Naive thymus-derived CD4-positive, alpha-beta T cell (primary cell): ENCODE measurements around the gene UBE2QL1. TPM values are rescaled to one million over a fixed set of nuclear protein-coding genes. Genes with fewer than 3 reads are reported as not detected.
A peak's percentile ranks its signal among the peaks of the same experiment; 100 is the strongest.

Experiments
- ATAC-seq: fragments of 150-1000 bp; cut with Tn5 transposase; 2 replicates; pipeline ENCODE4 v1.10.0; 2021; ENCODE audit warnings: mild to moderate bottlenecking, moderate library complexity
- CTCF ChIA-PET: fragments of 350-600 bp; sonication (Branson Sonifier 250); formaldehyde crosslinking; loops from one replicate; lab custom pipeline; 2021; ENCODE audit warnings: antibody characterized with exemption; lab: Charles Lee
- POLR2A ChIA-PET: fragments of 350-600 bp; sonication (Branson Sonifier 250); formaldehyde crosslinking; loops from one replicate; lab custom pipeline; 2021; ENCODE audit warnings: antibody characterized with exemption, inconsistent platforms; lab: Charles Lee
- DNase-seq, 9 donors: peaks; one replicate each; pipeline versions ENCODE4 v3.0.0 to v3.0.0-alpha.2; 2020 to 2022; ENCODE audit warnings: mixed read lengths in 1 of 9
- H3K27ac ChIP-seq: one replicate; pipeline ENCODE4 v1.7.0; 2013; ENCODE audit warnings: mild to moderate bottlenecking, low read depth, low read length, moderate library complexity
- H3K27me3 ChIP-seq, 2 donors: one replicate each; pipeline ENCODE4 v1.7.0; 2013; ENCODE audit warnings: low read length in 2 of 2, mild to moderate bottlenecking in 2 of 2, moderate library complexity in 2 of 2; ENCODE audit not compliant: control insufficient read depth in 2 of 2, insufficient read depth in 2 of 2
- H3K36me3 ChIP-seq, 3 experiments: 1 replicate in 2 of 3; 2 replicates in 1 of 3; pipeline ENCODE4 v1.7.0; 2013; ENCODE audit warnings: low read length in 3 of 3, mild to moderate bottlenecking in 3 of 3, moderate library complexity in 1 of 3; ENCODE audit not compliant: insufficient read depth in 3 of 3, control insufficient read depth in 2 of 3
- H3K4me1 ChIP-seq, 2 donors: one replicate each; pipeline ENCODE4 v1.7.0; 2013; ENCODE audit warnings: low read length in 2 of 2, mild to moderate bottlenecking in 2 of 2, moderate library complexity in 1 of 2; ENCODE audit not compliant: control insufficient read depth in 2 of 2, insufficient read depth in 2 of 2
- H3K4me3 ChIP-seq: 2 replicates; pipeline ENCODE4 v1.7.0; 2013; ENCODE audit warnings: mild to moderate bottlenecking, low read length
- H3K9me3 ChIP-seq, 3 experiments: 1 replicate in 2 of 3; 2 replicates in 1 of 3; pipeline ENCODE4 v1.7.0; 2013; ENCODE audit warnings: low read length in 3 of 3; ENCODE audit not compliant: control insufficient read depth in 2 of 3
- H3K27ac Mint-ChIP-seq, 9 donors: one replicate each; pipeline ENCODE4 v1.8.0; 2020 to 2022; ENCODE audit warnings: mixed read lengths in 9 of 9, mild to moderate bottlenecking in 8 of 9, moderate library complexity in 5 of 9, inconsistent platforms in 2 of 9
- H3K27me3 Mint-ChIP-seq, 5 donors: one replicate each; pipeline ENCODE4 v1.8.0; 2021 to 2022; ENCODE audit warnings: mixed read lengths in 5 of 5, mild to moderate bottlenecking in 1 of 5
- H3K36me3 Mint-ChIP-seq, 5 donors: one replicate each; pipeline ENCODE4 v1.8.0; 2020 to 2022; ENCODE audit warnings: mixed read lengths in 5 of 5, mild to moderate bottlenecking in 3 of 5, inconsistent platforms in 1 of 5
- H3K4me1 Mint-ChIP-seq, 7 donors: one replicate each; pipeline ENCODE4 v1.8.0; 2020 to 2022; ENCODE audit warnings: mixed read lengths in 7 of 7, mild to moderate bottlenecking in 3 of 7, inconsistent platforms in 1 of 7
- H3K4me3 Mint-ChIP-seq, 10 donors: one replicate each; pipeline ENCODE4 v1.8.0; 2020 to 2022; ENCODE audit warnings: mild to moderate bottlenecking in 10 of 10, mixed read lengths in 10 of 10, moderate library complexity in 6 of 10, inconsistent platforms in 2 of 10
- H3K9me3 Mint-ChIP-seq, 11 donors: one replicate each; pipeline ENCODE4 v1.8.0; 2020 to 2022; ENCODE audit warnings: mixed read lengths in 11 of 11, mild to moderate bottlenecking in 4 of 11, inconsistent platforms in 1 of 11, moderate library complexity in 1 of 11
- intact Hi-C, 2 donors: fragments of 100-400 bp; cut with micrococcal nuclease; formaldehyde crosslinking; loops; one replicate each; pipeline ENCODE4 v1.15.1; 2023
- polyA plus RNA-seq, 2 donors: library from polyadenylated mRNA; unstranded; fragments of 300-500 nt; fragmentation: Illumina TruSeq; gene quantifications; one replicate each; pipeline ENCODE4 v1.2.3, GENCODE V29; 2021
- total RNA-seq, 6 experiments: library from RNA in 5 of 6; stranded (reverse) in 5 of 6; gene quantifications; 1 replicate in 5 of 6; 2 replicates in 1 of 6; pipeline ENCODE4 v1.2.3 and lab custom pipeline; 2021 to 2026

The UBE2QL1 gene
- total and polyA plus RNA-seq, 7 experiments from 2014 or later: 0.21 to 0.44 TPM; not detected in 5

GRCh38 chr5:6480133-6481051, 31.7 kb downstream of the UBE2QL1 start:
- ATAC-seq: no peak
- Histone ChIP-seq H3K4me3 (no peak overlapping the region), H3K4me1 (peaks cover 0 to 7% of the 10 kb centered on the region in 2 donors), H3K27me3 (no peaks in the 10 kb centered on the region), H3K9me3 (no peaks in the 10 kb centered on the region), H3K27ac (no peak overlapping the region), H3K36me3 (no peaks in the 10 kb centered on the region)
- Mint-ChIP-seq H3K36me3 (no peaks in the 10 kb centered on the region), H3K4me1 (peaks cover 0 to 14% (median 8%) of the 10 kb centered on the region in 7 donors), H3K4me3 (no peak overlapping the region), H3K9me3 (no peaks in the 10 kb centered on the region), H3K27ac (peak overlapping the region in 1 of 9 donors; percentile 20), H3K27me3 (peaks cover 0 to 11% (median 0%) of the 10 kb centered on the region in 5 donors)
- ChIA-PET POLR2A (no interaction called here), CTCF (interaction anchor here (0.6 kb wide), 1 partner anchor 43 kb away, joined by 3 read pairs; no protein-coding TSS in a partner anchor)
- no peak for DNase-seq
- intact Hi-C loops: no loop called here

- ChIA-PET CTCF (no interaction called here), POLR2A (no interaction called here)
- Histone ChIP-seq H3K4me3 (no peak overlapping the region), H3K27me3 (no peaks in the 10 kb centered on the region), H3K27ac (no peak overlapping the region), H3K36me3 (no peaks in the 10 kb centered on the region), H3K4me1 (peaks cover 0 to 7% of the 10 kb centered on the region in 2 donors), H3K9me3 (no peaks in the 10 kb centered on the region)
- Mint-ChIP-seq H3K27me3 (peaks cover 0 to 17% (median 0%) of the 10 kb centered on the region in 5 donors), H3K4me3 (no peak overlapping the region), H3K4me1 (peaks cover 2 to 29% (median 22%) of the 10 kb centered on the region in 7 donors), H3K27ac (no peak overlapping the region), H3K9me3 (no peaks in the 10 kb centered on the region), H3K36me3 (no peaks in the 10 kb centered on the region)
- ATAC-seq: no peak
- intact Hi-C loops: no loop called here
- no peak for DNase-seq
Observed at GRCh38 chr5:6482735-6483134, 34.1 kb downstream of the UBE2QL1 start.

GRCh38 chr5:6483880-6484382, 35.3 kb downstream of the UBE2QL1 start:
- CTCF ChIA-PET: no interaction called here

GRCh38 chr5:6484446-6484845, 35.8 kb downstream of the UBE2QL1 start:
- ChIA-PET CTCF (interaction anchor here (0.6 kb wide), 1 partner anchor 104 kb away, joined by 4 read pairs; no protein-coding TSS in a partner anchor), POLR2A (no interaction called here)
- Mint-ChIP-seq H3K27ac (peak overlapping the region in 5 of 9 donors; percentile 8 to 89 (median 82)), H3K4me1 (peaks cover 2 to 30% (median 22%) of the 10 kb centered on the region in 7 donors), H3K27me3 (peaks cover 0 to 15% (median 0%) of the 10 kb centered on the region in 5 donors), H3K36me3 (no peaks in the 10 kb centered on the region), H3K9me3 (no peaks in the 10 kb centered on the region), H3K4me3 (peak overlapping the region in 2 of 10 donors; percentile 8 to 21)
- H3K4me1 ChIP-seq: peaks cover 0 to 7% of the 10 kb centered on the region in 2 donors
- no peak overlapping the region for H3K27ac ChIP-seq
- intact Hi-C loops: no loop called here
- no peaks in the 10 kb centered on the region for H3K27me3 ChIP-seq
- ATAC-seq (no peak), DNase-seq (no peak)
- H3K9me3 ChIP-seq: no peaks in the 10 kb centered on the region
- H3K36me3 ChIP-seq: no peaks in the 10 kb centered on the region
- no peak overlapping the region for H3K4me3 ChIP-seq

More at GRCh38 chr5:6483880-6484382, 35.3 kb downstream of the UBE2QL1 start:
- Mint-ChIP-seq H3K9me3 (no peaks in the 10 kb centered on the region), H3K4me3 (peak overlapping the region in 1 of 10 donors; percentile 1), H3K36me3 (no peaks in the 10 kb centered on the region), H3K27me3 (peaks cover 0 to 15% (median 0%) of the 10 kb centered on the region in 5 donors), H3K27ac (peak overlapping the region in 2 of 9 donors; percentile 21 to 67), H3K4me1 (peaks cover 2 to 30% (median 22%) of the 10 kb centered on the region in 7 donors)
- DNase-seq (no peak), ATAC-seq (no peak)
- H3K27me3 ChIP-seq: no peaks in the 10 kb centered on the region
- H3K9me3 ChIP-seq: no peaks in the 10 kb centered on the region
- no peak overlapping the region for H3K27ac ChIP-seq
- intact Hi-C loops: no loop called here
- H3K36me3 ChIP-seq: no peaks in the 10 kb centered on the region
- peaks cover 0 to 7% of the 10 kb centered on the region in 2 donors for H3K4me1 ChIP-seq
- POLR2A ChIA-PET: no interaction called here
- no peak overlapping the region for H3K4me3 ChIP-seq

- H3K27ac ChIP-seq: no peak overlapping the region
- H3K4me3 Mint-ChIP-seq: peak overlapping the region in 9 of 10 donors; percentile 11 to 63 (median 34)
- no peaks in the 10 kb centered on the region for H3K36me3 ChIP-seq
- intact Hi-C loops: loop anchor here in 1 of 2 donors (5.0 kb wide), 1 partner anchor 108 kb away; the partner anchor contains the start of gene MED10
- H3K27me3 Mint-ChIP-seq: peaks cover 0 to 18% (median 0%) of the 10 kb centered on the region in 5 donors
- CTCF ChIA-PET: interaction anchor here (0.6 kb wide), 1 partner anchor 104 kb away, joined by 4 read pairs; no protein-coding TSS in a partner anchor
- H3K9me3 Mint-ChIP-seq: no peaks in the 10 kb centered on the region
- peaks cover 2 to 30% (median 22%) of the 10 kb centered on the region in 7 donors for H3K4me1 Mint-ChIP-seq
- no peaks in the 10 kb centered on the region for H3K27me3 ChIP-seq
- no peak for ATAC-seq
- peak overlapping the region in 6 of 9 donors; percentile 44 to 89 (median 83) for H3K27ac Mint-ChIP-seq
- no peak overlapping the region for H3K4me3 ChIP-seq
- peak in 1 of 9 donors; percentile 1 for DNase-seq
- H3K9me3 ChIP-seq: no peaks in the 10 kb centered on the region
- peaks cover 0 to 7% of the 10 kb centered on the region in 2 donors for H3K4me1 ChIP-seq
- POLR2A ChIA-PET: no interaction called here
- no peaks in the 10 kb centered on the region for H3K36me3 Mint-ChIP-seq
Observed at GRCh38 chr5:6484899-6485298, 36.2 kb downstream of the UBE2QL1 start.

GRCh38 chr5:6485441-6485840, 36.8 kb downstream of the UBE2QL1 start:
- Mint-ChIP-seq H3K4me1 (peaks cover 2 to 30% (median 22%) of the 10 kb centered on the region in 7 donors), H3K4me3 (peak overlapping the region in 9 of 10 donors; percentile 11 to 63 (median 34)), H3K27ac (peak overlapping the region in 7 of 9 donors; percentile 44 to 89 (median 82)), H3K9me3 (no peaks in the 10 kb centered on the region), H3K27me3 (peaks cover 0 to 20% (median 0%) of the 10 kb centered on the region in 5 donors), H3K36me3 (no peaks in the 10 kb centered on the region)
- H3K27ac ChIP-seq: peak overlapping the region; percentile 20
- ATAC-seq (peak; percentile 42), DNase-seq (peak in 7 of 9 donors; percentile 2 to 43 (median 24))
- H3K9me3 ChIP-seq: no peaks in the 10 kb centered on the region
- ChIA-PET CTCF (no interaction called here), POLR2A (no interaction called here)
- H3K36me3 ChIP-seq: no peaks in the 10 kb centered on the region
- intact Hi-C loops: loop anchor here in 1 of 2 donors (5.0 kb wide), 1 partner anchor 108 kb away; the partner anchor contains the start of gene MED10
- H3K27me3 ChIP-seq: no peaks in the 10 kb centered on the region
- no peak overlapping the region for H3K4me3 ChIP-seq
- H3K4me1 ChIP-seq: peaks cover 0 to 7% of the 10 kb centered on the region in 2 donors
